NCI-H2196 treated with DMSO at 0.1 percent for 48 hours (cell line): ENCODE measurements around the gene GRIK3.

ENCODE experiments used
- DNase-seq: peaks from one replicate; lab custom pipeline; 2025; ENCODE audit not compliant: unreplicated experiment; lab: John Stamatoyannopoulos, UW

GRIK3 gene

DNA sequence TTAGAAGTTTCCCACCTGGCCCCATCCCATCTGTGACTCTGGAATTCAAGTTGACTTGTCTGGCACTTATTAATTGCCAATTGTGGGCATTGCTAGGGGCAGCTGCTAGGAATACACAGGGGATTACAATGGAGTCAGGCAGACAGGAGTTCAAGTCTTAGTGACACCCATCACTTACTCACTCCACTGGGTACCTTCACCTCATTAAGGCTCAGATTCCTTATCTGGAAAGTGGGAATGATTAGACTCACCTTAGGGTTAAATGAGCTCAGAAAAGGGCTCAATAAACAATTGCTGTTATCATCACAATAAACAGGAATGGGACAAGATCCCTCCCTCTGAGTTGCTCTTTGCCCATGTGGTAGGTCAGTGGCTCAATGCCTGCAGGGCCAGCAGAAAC, 18.2 kb downstream of the GRIK3 start:
- DNase-seq = no peak

DNA sequence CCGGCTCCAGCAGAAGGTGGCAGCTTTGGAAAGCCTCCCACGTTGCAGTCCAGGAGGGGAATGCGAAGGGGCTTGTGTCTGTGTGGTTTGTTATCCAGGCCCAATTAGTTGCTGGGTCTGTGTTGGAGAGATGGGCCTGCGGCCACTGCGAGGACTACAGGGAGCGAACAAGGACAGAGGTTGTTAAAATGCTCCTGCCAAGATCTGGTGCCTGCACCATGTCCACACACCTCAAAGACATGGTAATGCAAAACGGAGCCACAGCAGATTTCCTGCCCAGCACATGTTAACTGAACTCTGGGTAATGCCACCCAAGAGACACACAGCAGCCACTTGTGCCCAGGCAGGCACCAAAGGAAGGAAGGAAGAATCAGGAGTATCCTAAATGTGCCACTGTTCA, 18.6 kb downstream of the GRIK3 start:
- DNase-seq = no peak

DNA sequence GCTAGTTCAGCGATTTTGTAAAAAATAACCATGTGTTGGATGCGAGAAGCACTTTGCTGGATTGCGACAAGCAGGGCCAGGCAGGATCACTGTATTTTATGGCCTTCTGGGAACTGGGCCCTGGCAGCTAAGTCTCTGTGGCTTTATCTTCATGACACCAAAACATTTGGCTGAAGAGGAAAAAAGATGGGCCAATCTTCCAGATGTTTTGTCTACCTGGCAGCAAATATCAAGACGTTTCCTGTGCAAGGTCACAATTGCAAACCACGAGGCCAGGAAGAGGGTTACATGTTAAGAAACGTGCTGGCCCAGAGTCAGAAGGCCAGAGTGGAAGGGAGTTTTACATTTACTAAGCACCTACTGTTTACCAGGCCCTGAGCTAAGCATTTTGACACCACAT, 22.1 kb downstream of the GRIK3 start:
- DNase-seq = no peak

- no peak for DNase-seq
Observed at GRCh38 chr1:37010011-37010410, 24.3 kb downstream of the GRIK3 start.

DNA sequence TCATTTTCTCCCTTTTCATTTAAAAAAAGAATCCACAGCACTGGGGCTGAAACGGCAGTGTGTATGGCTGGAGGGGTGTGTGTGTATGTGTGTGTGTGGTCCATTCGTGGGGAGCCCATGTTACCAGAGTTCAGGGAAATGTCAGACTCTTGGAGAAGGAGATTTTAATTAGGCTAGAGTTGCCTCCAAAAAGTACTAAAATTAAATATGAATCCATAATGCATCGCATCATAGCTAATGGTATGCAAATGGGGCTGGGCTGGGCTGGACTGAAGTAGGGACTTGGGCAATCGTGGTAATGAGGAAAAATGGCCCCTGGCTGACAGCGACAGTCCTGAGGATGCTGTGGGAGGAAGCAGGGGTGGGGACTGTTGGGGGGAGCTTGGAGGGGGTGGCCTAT, 24.8 kb downstream of the GRIK3 start:
- no peak for DNase-seq

GRCh38 chr1:37006132-37006868, 28.0 kb downstream of the GRIK3 start:
- DNase-seq = no peak

- no peak for DNase-seq
Observed at GRCh38 chr1:37002898-37003297, 31.4 kb downstream of the GRIK3 start.

GRCh38 chr1:37001703-37002102, 32.6 kb downstream of the GRIK3 start:
- no peak for DNase-seq

- DNase-seq = no peak
Observed at GRCh38 chr1:36996106-36996505, 38.2 kb downstream of the GRIK3 start.

DNA sequence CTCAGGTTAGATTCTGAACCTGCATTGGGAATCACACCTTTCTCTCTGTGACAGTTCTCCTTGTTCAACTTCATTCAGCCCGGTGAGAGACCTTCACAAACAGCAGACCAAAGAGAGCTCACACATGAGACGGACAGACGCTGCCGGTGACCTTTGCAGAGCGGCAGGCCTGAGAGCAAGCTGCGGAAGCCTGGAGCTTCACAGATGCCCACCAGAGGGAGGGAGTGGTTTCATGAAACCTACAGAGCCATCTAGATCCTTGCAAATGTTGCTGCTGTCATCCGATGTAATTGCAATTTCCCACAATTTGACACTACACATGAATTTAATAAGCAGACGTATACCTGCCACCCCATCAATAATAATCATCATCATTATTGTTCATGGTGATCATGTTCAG, 39.4 kb downstream of the GRIK3 start:
- DNase-seq = no peak

DNA sequence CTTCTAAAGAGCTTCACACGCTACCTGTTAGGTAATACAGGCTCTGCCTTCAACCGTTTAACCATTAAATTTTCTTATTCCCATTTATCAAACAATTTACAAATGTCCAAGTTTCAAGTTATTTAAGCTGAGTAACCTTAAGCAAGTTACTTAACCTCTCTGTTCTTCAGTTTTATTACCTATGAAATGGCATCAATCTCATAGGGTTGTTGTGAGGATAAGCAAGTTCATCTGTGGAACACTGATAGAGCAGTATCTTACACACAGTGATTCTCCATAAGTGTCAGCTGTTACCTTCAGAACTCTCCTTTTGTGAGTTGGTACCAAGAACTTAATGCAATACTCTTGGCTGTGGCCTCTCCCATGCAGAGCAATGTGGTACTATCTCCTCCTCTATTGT, 40.0 kb downstream of the GRIK3 start:
- no peak for DNase-seq

DNA sequence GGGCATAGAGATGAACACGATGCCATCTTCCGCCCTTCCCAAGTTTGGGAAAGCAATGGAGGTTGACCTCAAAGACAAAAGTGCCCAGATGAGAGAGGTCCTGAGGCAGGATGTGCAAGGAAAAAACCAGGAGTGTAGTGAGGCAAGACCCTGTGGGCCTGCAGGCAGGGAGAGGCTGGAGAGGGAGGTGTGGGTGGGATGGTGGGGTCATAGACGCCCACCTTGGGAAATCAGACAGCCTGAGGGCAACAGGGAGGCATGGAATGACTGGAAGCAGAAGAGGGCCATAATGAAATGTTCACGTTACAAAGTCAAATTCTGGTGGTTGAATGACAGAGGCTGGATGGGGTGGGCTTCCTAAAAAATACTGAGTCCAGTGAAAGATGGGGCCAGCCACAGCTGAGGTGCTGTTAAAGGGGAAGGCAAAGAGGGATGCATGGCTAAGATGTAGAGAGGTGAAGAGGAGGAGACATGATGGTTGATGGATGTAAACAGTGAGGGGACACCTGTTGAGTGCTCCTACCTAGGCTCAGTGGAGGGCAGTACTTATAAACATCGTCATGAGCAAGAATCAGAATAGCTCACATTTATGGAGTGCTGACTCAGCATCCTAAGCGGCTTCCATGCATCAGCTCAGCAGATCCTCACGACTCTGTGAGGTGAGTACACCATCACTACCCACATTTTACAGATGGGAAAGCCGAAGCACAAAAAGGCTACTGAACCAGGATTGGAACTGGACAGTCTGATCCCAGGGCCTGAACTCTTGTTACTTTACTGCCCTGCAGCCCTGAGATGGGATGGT, 42.0 kb downstream of the GRIK3 start:
- DNase-seq = no peak

GRCh38 chr1:36991551-36991950, 42.8 kb downstream of the GRIK3 start:
- no peak for DNase-seq

DNA sequence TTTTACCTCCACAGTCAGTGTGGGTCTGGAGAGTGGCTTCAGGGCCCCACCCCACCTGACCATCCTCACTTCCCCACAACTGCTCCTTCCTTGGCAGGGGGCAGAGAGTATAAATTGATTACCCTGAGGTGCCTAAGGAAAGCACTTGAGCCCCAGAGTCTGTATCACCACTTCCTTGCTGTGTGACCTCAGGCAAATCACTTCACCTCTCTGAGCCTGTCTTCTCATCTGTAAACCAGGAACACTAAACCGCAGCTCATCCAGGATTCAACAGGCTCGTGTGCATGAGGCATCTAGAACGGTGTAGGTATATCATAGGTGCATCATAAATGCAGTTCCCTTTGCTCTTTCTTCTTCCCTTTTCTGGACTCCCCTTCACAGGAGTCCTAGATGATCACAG, 43.4 kb downstream of the GRIK3 start:
- no peak for DNase-seq

DNA sequence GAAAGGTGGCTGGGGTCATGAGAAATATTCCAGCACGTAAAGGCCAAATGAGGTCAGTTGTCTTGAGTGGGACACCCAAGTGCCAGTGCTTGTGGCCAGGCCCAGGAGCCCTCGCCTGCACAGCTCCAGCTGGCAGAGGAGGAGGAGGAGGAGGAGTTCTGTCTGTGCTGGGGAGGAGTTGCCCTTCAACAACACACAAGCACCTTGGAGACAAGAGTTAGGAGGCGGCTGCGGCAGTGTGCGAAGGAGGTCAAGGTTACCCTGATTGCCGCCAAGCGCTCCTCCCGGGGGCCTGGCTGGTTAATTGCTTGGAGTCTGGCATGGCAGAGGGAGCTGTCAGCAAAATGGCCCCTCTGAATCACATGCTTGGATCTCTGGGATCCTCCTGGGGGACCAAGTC, 45.1 kb downstream of the GRIK3 start:
- no peak for DNase-seq

- no peak for DNase-seq
Observed at GRCh38 chr1:36988741-36989193, 45.5 kb downstream of the GRIK3 start.

DNA sequence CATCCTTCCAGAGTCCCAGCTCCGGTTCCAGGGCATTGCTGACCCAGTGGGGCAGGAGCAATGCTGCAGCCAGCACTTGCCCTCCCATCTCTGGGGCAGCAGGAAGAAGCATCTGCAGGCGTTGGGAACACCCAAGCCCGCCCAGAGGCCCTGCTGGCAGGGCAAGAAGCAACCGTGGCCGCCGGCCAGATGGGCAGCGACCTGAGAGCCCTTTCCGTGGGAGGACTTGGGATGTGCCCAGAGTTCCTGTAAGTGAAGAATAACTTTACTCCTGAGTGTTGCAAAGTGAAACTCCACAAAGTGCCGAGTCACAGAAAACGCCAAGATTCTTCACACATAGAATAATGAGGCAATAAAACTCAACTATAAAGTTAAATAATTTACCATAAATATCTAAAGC, 46.0 kb downstream of the GRIK3 start:
- DNase-seq = no peak

- no peak for DNase-seq
Observed at GRCh38 chr1:36987276-36987675, 47.0 kb downstream of the GRIK3 start.

- DNase-seq = no peak
Observed at GRCh38 chr1:36986241-36986985, 47.9 kb downstream of the GRIK3 start.

GRCh38 chr1:36984675-36985074, 49.6 kb downstream of the GRIK3 start:
- DNase-seq = no peak

DNA sequence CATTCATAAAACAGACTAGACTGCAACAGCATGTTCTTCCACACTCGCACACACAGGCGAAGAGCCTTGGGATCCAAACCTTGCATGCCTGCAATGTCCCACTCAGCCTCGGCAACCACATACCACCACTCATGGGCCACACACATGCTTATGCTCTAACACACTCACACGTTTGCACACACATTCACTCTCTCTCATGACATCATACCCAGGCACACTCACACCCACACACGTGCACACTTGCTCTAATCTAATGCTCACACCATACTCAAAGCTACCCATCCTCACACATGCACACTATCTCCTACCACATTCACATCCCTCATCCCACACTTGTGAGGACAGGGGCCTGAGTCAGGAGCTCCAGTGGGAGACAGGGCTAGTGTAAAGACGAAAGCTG, 50.3 kb downstream of the GRIK3 start:
- DNase-seq = no peak

DNA sequence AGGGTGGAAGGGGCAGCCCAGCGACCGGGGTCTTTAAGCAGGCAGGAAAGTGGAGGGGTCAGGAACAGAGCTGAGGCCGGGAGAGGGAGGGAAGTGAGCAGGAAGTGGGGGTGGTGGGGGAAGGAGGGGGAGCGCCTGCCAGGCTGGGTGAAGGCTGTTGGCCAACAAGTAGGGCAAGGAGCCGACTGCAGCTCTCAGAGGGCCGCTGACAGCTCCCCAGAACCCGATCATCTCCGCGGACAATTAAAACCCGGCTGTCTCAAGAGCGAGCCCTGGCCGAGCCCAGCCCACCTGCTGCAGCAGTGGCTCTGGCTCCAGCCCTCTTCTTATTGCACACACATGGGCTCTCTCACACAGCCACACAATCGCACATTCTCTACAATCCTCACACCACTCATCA, 51.6 kb downstream of the GRIK3 start:
- no peak for DNase-seq
